ENCODE results near the gene SLC3A2. TPM values are rescaled to one million over a fixed set of nuclear protein-coding genes. Genes with fewer than 3 reads are reported as not detected.
"Not testable (repeated sequence)": the region's sequence is repeated elsewhere in the genome, so short reads cannot be mapped to it uniquely, and the experiment has no call there.

Gene SLC3A2
- total RNA-seq, 1 donor from 2014 or later, result 38.6 TPM

GRCh38 chr11:62922189-62922589, 41.5 kb downstream of the SLC3A2 start:
- intact Hi-C loops (cut with DNase I), result no loop called here
- DNase-seq (ENCODE audit: low spot score), result no peak

- intact Hi-C loops (cut with DNase I), result no loop called here
- peak; percentile 74 for DNase-seq (ENCODE audit: low spot score)
Measured at GRCh38 chr11:62922653-62923431, 42.1 kb downstream of the SLC3A2 start.

- peak; percentile 76 for DNase-seq (ENCODE audit: low spot score)
Measured at GRCh38 chr11:62923601-62924411, 43.1 kb downstream of the SLC3A2 start.

GRCh38 chr11:62925308-62925707, 44.6 kb downstream of the SLC3A2 start:
- peak; percentile 36 for DNase-seq (ENCODE audit: low spot score)
- intact Hi-C loops (cut with DNase I), result no loop called here

More at GRCh38 chr11:62923601-62924411, 43.1 kb downstream of the SLC3A2 start:
- intact Hi-C loops (cut with DNase I), result no loop called here

GRCh38 chr11:62925745-62926679, 45.3 kb downstream of the SLC3A2 start:
- peak; percentile 67 for DNase-seq (ENCODE audit: low spot score)
- intact Hi-C loops (cut with DNase I), result no loop called here

GRCh38 chr11:62926680-62927455, 46.2 kb downstream of the SLC3A2 start:
- intact Hi-C loops (cut with DNase I), result no loop called here

GRCh38 chr11:62928011-62928410, 47.3 kb downstream of the SLC3A2 start:
- intact Hi-C loops (cut with DNase I), result no loop called here

More at GRCh38 chr11:62926680-62927455, 46.2 kb downstream of the SLC3A2 start:
- peak; percentile 70 for DNase-seq (ENCODE audit: low spot score)

GRCh38 chr11:62930157-62930556, 49.5 kb downstream of the SLC3A2 start:
- intact Hi-C loops (cut with DNase I), result no loop called here
- peak; percentile 61 for DNase-seq (ENCODE audit: low spot score)

More at GRCh38 chr11:62928011-62928410, 47.3 kb downstream of the SLC3A2 start:
- DNase-seq (ENCODE audit: low spot score), result peak; percentile 35

- no peak for DNase-seq (ENCODE audit: low spot score)
- intact Hi-C loops (cut with DNase I), result no loop called here
Measured at GRCh38 chr11:62930666-62931065, 50.0 kb downstream of the SLC3A2 start.

- DNase-seq (ENCODE audit: low spot score), result peak; percentile 49
- intact Hi-C loops (cut with DNase I), result no loop called here
Measured at GRCh38 chr11:62931499-62932278, 51.0 kb downstream of the SLC3A2 start.

- intact Hi-C loops (cut with DNase I), result no loop called here
- DNase-seq (ENCODE audit: low spot score), result peak; percentile 35
Measured at GRCh38 chr11:62933285-62933684, 52.6 kb downstream of the SLC3A2 start.

- DNase-seq (ENCODE audit: low spot score), result peak; percentile 46
- intact Hi-C loops (cut with DNase I), result no loop called here
Measured at GRCh38 chr11:62933750-62934495, 53.2 kb downstream of the SLC3A2 start.

GRCh38 chr11:62934496-62934785, 53.7 kb downstream of the SLC3A2 start:
- intact Hi-C loops (cut with DNase I), result no loop called here
- no peak for DNase-seq (ENCODE audit: low spot score)

- intact Hi-C loops (cut with DNase I); DNase-seq (ENCODE audit: low spot score): not testable (repeated sequence)
Measured at GRCh38 chr11:62937528-62937927, 56.8 kb downstream of the SLC3A2 start.
